Embryonic facial prominence (tissue), 1 donor: ENCODE measurements around the gene SHROOM4.
A peak's percentile ranks its signal among the peaks of the same experiment; 100 is the strongest.

ENCODE experiments used
- DNase-seq: peaks from one replicate; pipeline ENCODE4 v3.0.0-alpha.2; 2016; ENCODE audit errors: extremely low spot score

Gene SHROOM4

DNA sequence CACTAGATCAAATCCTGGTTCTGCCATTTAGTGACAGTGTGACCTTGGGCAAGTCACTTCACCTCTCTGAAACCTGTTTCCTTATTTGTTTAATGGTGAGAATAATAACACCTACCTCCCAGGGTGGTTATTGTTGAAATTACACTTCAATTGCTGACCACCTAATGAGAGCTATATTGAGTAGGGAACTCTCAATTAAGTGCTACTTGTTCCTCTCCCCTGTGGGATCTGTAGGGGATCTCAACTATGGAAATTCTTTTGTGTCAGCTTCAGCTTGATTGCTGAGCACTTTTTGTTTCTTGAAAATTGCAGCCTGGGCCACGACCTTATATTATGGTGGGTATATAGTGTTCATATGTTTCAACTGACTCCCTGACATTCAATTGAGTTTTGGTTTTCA lies 102.1 kb downstream of the SHROOM4 start:
- no peak for DNase-seq

DNA sequence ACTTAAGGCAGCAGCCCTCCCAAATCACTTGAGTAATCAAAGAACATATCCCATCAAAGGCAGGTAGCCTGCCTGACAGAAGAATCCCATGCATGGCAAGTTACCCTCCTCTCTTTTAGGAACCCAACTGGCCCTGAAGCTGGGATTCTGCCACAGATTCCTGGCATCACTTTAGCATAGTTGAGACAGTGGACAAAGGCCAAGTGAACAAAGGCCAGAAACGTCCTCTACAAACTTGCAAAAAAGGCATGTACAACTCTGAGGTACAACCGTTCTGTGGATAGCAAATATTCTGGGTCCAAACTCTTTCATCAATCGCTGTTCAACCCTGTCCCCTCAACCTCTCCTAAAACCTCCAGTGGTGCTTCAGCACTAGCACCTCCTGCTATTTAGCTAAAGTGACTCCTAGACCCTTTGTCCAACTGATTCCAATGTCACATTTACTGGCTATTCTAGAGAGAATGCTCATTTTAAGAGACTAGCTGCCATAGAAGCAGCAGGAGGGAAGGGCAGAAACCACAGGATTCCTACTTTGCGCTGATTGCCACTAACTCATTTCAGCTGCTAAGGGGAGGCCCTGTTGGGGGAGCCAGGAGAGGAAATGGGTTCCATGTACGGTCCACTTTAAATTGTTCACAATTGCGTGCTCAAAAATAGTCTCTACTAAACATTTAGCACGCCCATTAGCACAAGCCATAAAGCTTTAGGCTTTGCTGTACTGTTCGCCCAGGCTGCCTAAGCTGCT lies 105.9 kb downstream of the SHROOM4 start:
- DNase-seq: peak; percentile 16

DNA sequence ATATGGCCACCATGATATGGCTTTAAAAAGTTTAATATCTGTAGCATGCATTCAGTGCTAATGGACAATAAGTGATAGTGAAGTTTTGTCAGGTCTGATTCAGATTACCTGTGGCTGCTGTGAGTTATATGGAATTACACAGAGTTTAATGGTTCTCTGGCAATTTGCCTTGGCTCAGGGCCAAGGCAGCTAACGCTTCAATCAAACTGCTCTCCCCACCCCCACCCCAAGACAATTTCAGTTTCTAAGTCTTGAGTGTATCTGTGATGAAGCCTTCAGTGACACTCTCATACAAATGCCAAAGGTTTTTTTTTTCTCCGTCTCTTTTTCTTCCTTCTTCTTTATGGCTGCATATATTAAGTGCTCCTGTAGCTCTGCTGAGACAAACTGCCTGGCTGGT lies 106.6 kb downstream of the SHROOM4 start:
- DNase-seq: no peak

DNA sequence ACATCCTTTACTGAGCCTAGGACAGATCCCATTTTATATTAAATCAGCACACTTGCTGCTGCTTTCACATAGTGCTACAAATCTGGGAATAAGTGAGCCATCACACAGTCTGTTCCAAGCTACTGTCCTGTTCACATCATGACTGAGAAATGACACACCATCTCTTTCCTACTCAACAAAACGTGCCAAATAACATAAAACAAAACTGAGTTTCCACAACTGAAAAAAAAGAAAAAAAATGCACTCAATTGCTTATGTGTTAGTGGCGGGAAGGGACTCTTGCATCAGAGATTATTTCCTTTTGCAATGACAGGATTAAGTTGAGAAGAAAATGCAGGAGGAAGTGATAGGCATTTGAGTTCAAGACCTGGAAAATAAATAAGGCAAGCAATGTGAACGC lies 109.0 kb downstream of the SHROOM4 start:
- DNase-seq: no peak

DNA sequence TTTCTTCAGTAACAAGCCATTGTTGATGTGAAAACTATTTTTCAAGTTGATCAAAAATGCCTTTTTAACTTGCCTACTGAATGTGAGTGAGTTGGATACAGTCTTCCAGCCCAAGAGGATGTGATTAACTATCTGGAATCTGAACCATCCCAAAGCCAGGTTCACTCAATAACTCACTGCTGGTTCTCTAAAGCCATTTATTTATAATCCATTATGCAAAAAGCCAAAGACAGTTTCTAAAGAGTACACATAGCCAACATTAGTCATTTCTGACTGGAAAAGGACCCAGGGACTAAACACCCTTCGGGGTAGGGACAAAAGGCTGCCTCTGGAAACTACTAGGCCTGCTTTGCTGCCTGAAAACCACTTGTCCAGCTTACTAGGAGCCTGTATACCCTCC lies 109.6 kb downstream of the SHROOM4 start:
- no peak for DNase-seq

DNA sequence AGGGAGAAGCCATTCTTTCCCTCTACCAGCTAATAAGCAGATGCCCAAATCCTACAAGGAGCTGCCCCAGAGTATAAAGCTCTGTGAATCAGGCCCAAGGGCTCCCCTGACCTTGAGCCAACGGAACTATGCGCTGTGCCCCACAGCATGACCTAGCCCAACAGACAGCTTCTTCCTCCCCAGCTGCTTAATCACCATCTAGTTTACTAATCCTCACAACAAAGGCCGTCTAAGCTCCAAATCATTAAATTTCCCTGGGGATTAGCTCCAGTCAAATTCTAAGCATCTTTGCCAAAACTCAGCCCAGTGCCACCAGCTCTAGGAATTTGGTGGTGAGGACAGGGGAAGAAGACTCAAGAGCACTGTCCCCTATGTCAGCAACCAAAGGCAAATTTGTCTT lies 113.1 kb downstream of the SHROOM4 start:
- DNase-seq: no peak

DNA sequence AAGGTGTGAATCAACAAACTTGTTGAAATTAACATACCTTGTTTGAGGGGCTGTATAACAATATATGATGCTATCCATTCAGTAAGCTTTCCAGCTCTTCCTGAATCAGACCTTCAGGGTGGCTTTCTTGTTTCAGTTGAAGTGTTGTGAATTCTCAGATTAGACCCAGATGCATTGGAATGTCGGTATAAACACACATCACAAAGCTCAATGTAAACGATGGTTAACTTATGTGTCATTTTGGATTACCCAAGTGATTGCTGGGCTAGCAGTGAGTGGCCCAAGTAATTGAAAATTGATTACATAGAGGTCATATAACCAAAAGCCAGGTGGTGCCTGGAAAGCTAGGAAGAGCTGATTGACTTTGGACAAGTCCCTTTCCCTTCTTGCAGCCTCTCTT lies 115.0 kb downstream of the SHROOM4 start:
- DNase-seq: no peak

DNA sequence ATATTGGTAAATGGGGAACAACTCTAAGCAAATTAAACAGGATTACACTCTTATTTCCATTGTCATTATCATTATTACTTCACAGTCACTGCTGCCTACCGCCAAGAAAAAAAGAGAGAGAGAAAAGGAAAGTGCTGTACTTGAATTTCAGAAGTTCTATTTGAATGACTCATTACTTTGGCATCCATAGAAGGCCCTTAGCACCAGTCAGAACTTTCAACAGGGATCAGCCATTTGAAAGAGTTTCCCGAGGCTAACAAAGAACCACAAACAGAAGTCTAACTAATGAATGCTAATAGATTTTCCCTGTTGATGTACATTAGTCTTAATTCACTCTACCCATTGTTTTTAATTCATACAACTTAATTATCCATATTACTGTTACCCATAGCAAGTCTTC lies 116.3 kb downstream of the SHROOM4 start:
- no peak for DNase-seq

DNA sequence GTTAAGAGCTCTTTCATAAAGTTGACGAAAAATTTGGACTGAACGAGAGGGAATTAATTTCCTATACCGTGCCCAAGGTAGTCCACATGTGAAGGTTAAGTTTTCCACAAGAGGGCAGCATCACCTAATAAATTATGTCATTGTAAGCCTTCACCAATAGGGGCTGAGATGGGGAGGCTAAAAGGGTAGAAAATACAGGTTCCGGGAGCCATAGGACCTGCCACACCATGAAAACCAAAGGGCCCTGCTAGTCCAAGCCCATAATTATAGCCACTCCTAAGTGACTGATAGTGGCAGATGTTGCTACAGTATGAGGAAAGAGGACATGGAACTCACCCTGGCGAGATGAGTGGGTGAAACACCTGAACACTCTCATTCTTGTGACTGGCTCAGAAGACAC lies 122.2 kb downstream of the SHROOM4 start:
- DNase-seq: no peak

DNA sequence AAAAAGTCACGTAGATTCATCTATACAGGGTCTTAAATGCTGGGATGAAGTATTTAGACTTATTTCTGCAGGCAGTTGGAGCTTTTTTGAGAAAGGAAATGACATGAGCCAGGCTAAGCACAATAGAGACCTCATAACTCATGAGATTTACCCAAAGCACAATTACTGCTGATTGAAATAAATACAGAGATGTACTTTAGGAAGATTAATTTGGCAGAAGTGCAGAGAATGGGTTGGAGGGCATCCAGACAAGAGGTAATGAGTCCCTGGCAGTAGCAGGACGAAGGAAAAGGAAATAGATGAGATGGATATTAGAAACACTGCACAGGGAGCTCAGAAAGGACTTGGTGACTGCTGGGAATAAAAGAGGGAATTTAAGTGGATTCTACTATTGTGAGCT lies 129.1 kb downstream of the SHROOM4 start:
- no peak for DNase-seq

DNA sequence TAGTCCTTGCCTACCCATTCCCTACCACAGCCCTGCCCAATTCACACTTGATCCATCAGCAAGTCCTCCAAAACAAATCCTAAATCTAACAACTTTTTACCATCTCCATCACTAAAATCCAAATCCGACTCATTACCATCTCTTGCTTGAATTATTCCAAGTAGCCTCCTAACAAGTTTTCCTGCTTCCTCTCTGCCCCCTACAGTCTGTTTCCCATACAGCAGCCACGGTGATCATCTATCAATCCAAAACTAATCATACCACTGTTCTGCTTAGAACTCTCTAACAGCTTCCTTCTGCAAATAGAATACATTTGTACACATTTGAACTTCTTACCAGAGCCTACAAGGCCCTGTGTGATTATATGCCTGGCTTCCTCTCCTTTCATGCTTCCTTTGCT lies 133.0 kb downstream of the SHROOM4 start:
- DNase-seq: no peak

DNA sequence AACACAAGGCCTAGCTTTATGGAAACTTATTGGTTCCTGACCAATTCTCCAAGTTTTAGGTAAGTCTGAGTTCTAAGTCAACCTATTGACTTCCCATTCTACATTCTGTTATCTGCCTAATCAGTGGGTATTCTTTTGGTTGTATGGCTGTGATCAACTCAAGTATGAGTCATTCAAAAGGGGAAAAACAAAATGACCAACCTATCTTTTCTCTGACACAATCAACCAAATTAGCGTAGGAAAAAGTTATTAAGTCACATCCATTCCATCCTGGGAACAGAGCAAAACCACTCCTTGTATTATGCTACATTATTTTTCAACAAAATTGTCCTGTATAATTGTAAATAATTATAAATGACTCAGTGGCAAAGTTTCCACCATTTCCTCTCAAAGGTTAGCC lies 136.2 kb downstream of the SHROOM4 start:
- no peak for DNase-seq

DNA sequence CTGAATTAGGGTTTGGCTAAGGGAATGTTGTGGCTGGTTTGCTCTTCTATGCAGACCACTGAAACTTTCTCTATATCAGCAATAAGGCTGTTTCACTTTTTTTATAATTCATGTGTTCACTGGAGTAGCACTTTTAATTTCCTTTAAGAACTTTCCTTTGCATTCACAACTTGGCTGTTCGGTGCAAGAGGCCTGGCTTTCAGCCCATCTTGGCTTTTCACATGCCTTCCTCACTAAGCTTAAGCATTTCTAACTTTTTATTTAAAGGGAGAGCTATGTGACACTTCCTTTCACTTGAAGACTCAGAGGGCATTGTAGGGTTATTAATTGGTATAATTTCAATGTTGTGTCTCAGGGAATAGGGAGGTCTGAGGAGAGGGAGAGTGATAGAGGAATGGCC lies 142.3 kb downstream of the SHROOM4 start:
- no peak for DNase-seq

DNA sequence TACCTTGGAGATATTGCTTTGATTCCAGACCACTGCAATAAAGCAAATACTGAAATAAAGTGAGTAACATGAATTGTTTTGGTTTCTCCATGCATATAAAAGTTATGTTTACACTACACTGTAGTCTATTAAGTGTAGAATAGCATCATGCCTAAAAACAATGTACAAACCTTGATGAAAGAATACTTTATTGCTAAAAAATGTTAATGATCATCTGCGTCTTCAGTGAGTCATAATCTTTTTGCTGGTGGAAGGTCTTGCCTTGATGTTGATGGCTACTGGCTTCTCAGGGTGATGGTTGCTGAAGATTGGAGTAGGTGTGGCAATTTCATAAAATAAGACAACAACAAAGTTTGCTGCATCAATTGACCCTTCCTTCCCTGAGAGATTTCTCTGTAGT lies 145.1 kb downstream of the SHROOM4 start:
- DNase-seq: no peak

DNA sequence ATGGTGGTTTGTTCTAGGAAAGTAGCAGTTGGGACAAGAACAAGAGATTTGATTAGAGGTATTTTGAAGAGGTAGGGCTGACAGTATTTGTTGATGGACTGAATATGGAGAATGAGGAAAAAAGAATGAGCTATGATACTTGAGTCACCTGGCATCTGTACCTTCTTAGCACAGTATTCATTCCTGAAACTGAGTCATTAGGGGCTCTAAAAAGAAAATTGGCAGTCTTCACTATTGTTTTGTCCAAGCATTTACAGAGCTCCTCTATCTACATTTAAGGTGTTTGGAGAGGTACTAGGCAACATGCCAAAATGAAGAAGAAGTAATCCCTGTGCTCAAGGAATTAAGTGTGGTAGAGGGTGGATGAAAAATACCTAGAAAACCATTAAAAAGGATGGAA lies 165.8 kb downstream of the SHROOM4 start:
- no peak for DNase-seq

DNA sequence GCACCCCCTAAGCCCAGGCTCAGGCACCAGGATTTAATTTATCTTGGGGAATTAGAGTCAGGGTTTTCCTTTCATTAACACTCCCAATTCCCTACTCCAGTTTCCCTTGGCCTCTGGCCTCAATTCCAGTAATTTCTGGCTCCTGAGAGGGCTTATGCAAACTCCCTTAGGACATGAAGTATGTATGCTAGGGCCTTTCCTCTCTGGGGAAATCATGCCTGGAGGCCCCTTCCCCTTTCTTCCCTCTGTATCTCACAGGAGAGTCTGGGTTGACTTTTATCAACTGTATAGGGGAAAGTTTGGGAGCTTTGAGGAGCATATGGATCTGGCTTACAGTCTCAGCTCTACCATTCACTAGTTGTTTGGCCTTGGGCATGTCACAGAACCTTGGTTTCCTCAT lies 169.5 kb downstream of the SHROOM4 start:
- no peak for DNase-seq

DNA sequence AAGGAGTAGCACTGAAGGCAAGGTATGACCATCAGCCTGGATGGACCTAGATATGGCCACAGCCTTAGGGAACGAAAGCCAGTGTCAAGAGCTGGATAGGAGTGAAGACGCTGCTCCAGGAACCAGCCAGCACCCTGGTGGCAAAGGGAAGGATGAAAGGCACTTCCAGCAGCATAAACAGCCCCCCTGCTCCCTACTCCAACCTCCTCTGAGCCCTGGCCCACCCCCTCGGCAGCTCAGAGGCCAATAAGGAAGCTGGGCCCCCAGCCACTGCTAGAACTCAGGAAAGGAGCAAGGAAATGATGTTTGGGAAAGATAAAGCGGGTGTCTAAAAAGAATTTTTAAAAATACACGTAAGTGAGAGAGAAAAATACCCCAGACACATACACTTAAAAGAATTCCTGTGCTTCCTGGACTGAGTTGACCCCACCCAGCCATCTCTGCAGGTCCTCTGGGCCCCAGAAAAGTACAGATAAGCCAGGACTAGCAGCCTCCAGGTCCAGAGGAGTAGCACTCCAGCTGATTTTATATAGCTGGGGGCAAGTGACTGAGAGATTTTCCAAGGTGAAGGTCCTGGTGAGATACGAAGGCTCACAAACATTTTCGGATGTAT lies 170.4 kb downstream of the SHROOM4 start:
- DNase-seq: no peak

DNA sequence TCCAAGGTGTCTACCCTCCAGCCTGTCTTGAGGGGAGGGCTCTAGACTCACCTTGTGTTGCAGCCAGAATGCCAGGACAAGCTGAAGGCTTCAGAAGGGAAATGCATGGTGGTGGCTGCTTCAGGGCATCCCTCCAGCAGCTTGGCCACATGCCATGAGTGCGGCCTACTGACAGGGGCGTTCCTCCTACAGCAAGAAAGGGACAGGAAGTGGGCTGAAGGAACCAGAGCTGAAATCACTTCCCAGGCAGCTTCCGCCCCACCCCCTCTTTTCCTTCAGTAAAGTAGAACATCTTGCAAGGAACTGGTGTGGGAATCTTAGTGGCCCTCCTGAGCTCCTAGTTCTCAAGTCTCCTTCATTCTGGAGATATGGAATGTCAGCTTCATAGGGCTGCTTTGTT lies 175.9 kb downstream of the SHROOM4 start:
- no peak for DNase-seq

DNA sequence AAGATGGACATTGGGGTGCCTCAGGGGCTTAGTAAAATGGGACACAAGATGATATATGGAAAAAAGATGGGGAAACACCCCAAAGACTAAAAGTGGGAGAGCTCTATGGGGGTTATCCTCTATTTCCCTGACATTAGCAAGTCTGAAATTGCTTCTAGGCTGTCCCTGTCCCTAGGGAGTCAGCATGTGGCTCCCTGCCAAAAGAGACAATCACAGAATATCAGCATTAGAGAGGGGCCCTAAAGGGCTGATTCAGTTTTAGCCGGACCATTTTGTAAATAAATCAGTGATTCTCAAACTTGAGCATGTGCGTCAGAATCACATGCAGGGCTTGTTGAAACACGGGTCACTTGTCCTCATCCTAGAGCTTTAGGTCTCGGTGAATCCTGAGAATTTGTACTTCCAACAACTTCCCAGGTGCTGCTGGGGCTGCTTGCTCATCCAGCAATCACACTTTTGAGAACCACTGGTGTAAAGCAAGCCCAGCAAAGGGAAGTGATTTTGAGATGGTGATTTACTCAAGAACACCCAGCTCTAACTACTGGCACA lies 178.1 kb downstream of the SHROOM4 start:
- no peak for DNase-seq

DNA sequence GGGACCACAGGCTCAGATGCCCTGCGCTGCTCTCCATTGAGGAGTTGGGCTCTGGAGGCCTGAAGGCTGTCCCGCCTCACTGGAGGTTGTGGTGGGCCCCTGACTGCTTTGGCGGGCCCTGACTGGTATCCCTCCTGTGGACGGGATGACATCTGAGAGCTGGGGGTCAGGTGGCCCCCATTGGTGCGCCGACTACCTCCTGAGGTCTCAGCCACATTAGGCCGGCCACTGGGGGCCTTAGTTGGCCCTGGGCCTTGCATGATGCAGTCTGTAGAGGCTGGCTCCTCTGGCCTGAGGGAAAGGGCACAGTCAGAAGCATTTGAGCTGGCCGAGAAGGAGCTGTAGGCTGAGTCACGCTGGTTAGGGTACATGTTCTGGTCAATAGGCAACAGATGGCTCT lies 178.8 kb downstream of the SHROOM4 start:
- no peak for DNase-seq

DNA sequence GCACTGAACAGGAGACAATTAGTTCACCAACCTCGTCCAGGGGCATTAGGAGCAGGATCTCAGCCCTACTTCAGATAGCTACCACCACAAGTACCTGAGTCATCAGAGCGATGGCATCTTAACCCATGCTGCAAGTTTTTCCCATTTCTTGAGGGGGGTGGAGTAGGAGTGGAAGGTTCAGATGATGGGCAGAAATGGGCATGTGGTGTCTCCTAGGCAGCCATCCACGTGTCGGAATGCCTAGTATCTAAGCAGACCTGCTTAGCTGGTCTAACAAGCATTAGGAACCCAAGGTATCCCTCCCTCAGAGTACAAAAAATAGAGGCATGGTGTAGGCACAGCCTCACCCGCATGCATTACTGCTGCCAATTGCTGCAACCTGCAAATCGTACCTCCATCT lies 184.2 kb downstream of the SHROOM4 start:
- DNase-seq: no peak

DNA sequence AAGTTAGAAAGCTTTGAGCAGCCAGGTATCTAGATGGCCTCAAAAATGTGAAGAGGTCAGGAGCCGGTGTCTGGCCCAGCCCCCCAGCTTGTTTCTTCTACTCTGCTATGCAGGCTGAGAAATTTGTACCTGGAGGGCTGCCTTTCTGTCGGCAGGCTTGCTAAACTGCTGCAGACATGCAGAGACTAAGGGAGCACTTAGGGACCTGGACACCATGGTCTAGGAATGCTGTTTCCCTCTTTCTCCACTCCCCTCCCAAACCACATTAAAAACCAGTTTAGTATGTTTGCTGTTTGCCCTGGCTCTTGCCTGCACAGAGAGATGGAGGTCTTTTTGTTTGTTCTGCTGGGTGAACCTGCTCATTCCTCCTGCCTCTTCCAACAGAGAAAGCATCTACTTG lies 186.3 kb downstream of the SHROOM4 start:
- DNase-seq: no peak

DNA sequence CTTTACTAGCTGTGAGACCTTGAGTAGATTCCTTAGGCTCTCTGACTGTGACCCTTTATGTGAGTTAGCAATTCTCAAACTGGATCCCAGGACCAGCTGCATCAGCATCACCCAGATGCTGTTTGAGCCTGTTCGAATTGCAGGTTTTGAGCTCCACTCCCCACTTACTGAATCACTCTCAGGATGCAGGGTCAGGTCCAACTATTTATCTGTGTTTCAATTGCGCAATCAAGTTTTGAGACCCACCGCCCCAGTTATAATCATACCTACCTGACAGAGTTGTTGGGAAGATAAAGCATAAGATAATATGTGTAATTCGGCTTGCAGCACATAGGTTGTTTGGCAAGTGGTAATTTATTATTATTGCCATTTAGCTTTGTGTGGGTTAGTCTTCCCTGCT lies 187.6 kb downstream of the SHROOM4 start:
- DNase-seq: no peak

DNA sequence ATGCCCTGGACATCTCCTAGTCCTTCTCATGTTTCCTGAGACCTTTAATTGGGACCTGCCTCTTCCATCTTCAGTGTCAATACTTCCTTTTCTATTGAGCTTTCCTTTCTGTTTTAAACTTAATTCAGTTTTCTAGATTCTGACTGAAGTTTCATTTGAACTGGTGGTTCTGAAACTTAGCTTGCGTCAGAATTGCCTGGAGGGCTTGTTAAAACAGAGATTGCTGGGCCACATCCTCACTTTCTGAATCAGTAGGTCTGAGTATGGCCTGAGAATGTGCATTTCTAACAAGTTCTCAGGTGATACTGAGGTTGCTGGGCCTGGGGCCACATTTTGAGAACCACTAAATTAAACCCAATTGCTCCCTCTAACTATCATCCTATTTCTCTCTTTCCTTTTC lies 191.2 kb downstream of the SHROOM4 start:
- no peak for DNase-seq
